H9 (cell line): ENCODE measurements around the gene IFFO2. TPM values are rescaled to one million over a fixed set of nuclear protein-coding genes. Genes with fewer than 3 reads are reported as not detected.

Source experiments
- DNase-seq: peaks from one replicate; pipeline ENCODE4 v3.0.0-alpha.2; 2017
- H2AFZ ChIP-seq: one replicate; pipeline ENCODE4 v1.6.1; 2013; ENCODE audit warnings: mild to moderate bottlenecking, low read length, control low read depth, moderate library complexity
- H2AK5ac ChIP-seq: 2 replicates; pipeline ENCODE4 v1.6.1; 2013; ENCODE audit warnings: low read length, control low read depth, mixed read lengths; ENCODE audit not compliant: insufficient read length
- H2BK120ac ChIP-seq: one replicate; pipeline ENCODE4 v1.6.1; 2013; ENCODE audit warnings: low read depth, mild to moderate bottlenecking, low read length, control low read depth, inconsistent platforms; ENCODE audit not compliant: poor library complexity, severe bottlenecking
- H2BK12ac ChIP-seq: 2 replicates; pipeline ENCODE4 v1.6.1; 2013; ENCODE audit warnings: low read length, control low read depth, mixed read lengths, low read depth; ENCODE audit not compliant: insufficient read length
- H2BK15ac ChIP-seq: 2 replicates; pipeline ENCODE4 v1.6.1; 2013; ENCODE audit warnings: low read depth, low read length, control low read depth
- H2BK20ac ChIP-seq: one replicate; pipeline ENCODE4 v1.6.1; 2013; ENCODE audit warnings: low read depth, mild to moderate bottlenecking, low read length, control low read depth, inconsistent platforms; ENCODE audit not compliant: poor library complexity, severe bottlenecking
- H2BK5ac ChIP-seq: 2 replicates; pipeline ENCODE4 v1.6.1; 2013; ENCODE audit warnings: low read length, control low read depth, mixed read lengths; ENCODE audit not compliant: insufficient read length
- H3K14ac ChIP-seq: 2 replicates; pipeline ENCODE4 v1.6.1; 2013; ENCODE audit warnings: low read length, control low read depth; ENCODE audit not compliant: insufficient read depth
- H3K18ac ChIP-seq: 2 replicates; pipeline ENCODE4 v1.6.1; 2013; ENCODE audit warnings: low read depth, mild to moderate bottlenecking, mixed read lengths, low read length, control low read depth; ENCODE audit not compliant: insufficient read length
- H3K23ac ChIP-seq: 2 replicates; pipeline ENCODE4 v1.6.1; 2013; ENCODE audit warnings: low read length, control low read depth, mixed read lengths, low read depth; ENCODE audit not compliant: insufficient read length
- H3K23me2 ChIP-seq: 2 replicates; pipeline ENCODE4 v1.6.1; 2013; ENCODE audit warnings: low read depth, mild to moderate bottlenecking, mixed read lengths, low read length, control low read depth; ENCODE audit not compliant: insufficient read length, poor library complexity, severe bottlenecking
- H3K27ac ChIP-seq: 2 replicates; pipeline ENCODE4 v1.5.1; 2013; ENCODE audit warnings: low read length, control low read depth, mixed read lengths, low read depth; ENCODE audit not compliant: insufficient read length
- H3K27me3 ChIP-seq: 2 replicates; pipeline ENCODE4 v1.6.1; 2013; ENCODE audit warnings: low read length, control low read depth, inconsistent platforms; ENCODE audit not compliant: insufficient read depth
- H3K4ac ChIP-seq: 2 replicates; pipeline ENCODE4 v1.6.1; 2013; ENCODE audit warnings: low read depth, mild to moderate bottlenecking, control low read depth, inconsistent platforms, low read length, moderate library complexity
- H3K4me1 ChIP-seq: 2 replicates; pipeline ENCODE4 v1.6.1; 2013; ENCODE audit warnings: low read length, control low read depth, inconsistent platforms; ENCODE audit not compliant: insufficient read depth
- H3K4me2 ChIP-seq: 2 replicates; pipeline ENCODE4 v1.6.1; 2013; ENCODE audit warnings: low read length, control low read depth, mixed read lengths; ENCODE audit not compliant: insufficient read length, insufficient read depth
- H3K56ac ChIP-seq: 2 replicates; pipeline ENCODE4 v1.6.1; 2013; ENCODE audit warnings: low read depth, mild to moderate bottlenecking, mixed read lengths, low read length, control low read depth; ENCODE audit not compliant: insufficient read length
- H3K79me1 ChIP-seq: 2 replicates; pipeline ENCODE4 v1.6.1; 2013; ENCODE audit warnings: low read depth, mild to moderate bottlenecking, moderate library complexity, low read length, control low read depth, inconsistent platforms; ENCODE audit not compliant: insufficient read depth, poor library complexity, severe bottlenecking
- H3K79me2 ChIP-seq: 2 replicates; pipeline ENCODE4 v1.6.1; 2013; ENCODE audit warnings: low read length, control low read depth, inconsistent platforms; ENCODE audit not compliant: insufficient read depth
- H3K9ac ChIP-seq: 2 replicates; pipeline ENCODE4 v1.6.1; 2013; ENCODE audit warnings: low read length, control low read depth, mixed read lengths; ENCODE audit not compliant: insufficient read length; ENCODE audit errors: extremely low read depth
- H3K9me3 ChIP-seq: one replicate; pipeline ENCODE4 v1.6.1; 2013; ENCODE audit warnings: low read depth, low read length, inconsistent platforms; ENCODE audit not compliant: control insufficient read depth
- H3T11ph ChIP-seq: one replicate; pipeline ENCODE4 v1.6.1; 2013; ENCODE audit warnings: mild to moderate bottlenecking, low read length, control low read depth, inconsistent platforms
- H4K20me1 ChIP-seq: one replicate; pipeline ENCODE4 v1.6.1; 2013; ENCODE audit not compliant: control insufficient read depth, insufficient read length, insufficient read depth
- H4K5ac ChIP-seq: 2 replicates; pipeline ENCODE4 v1.6.1; 2013; ENCODE audit warnings: low read depth, mild to moderate bottlenecking, mixed read lengths, low read length, control low read depth; ENCODE audit not compliant: insufficient read length
- H4K8ac ChIP-seq: replicated peaks from 2 replicates; pipeline ENCODE4 v1.6.1; 2013; ENCODE audit warnings: low read length, control low read depth, mixed read lengths, low read depth; ENCODE audit not compliant: insufficient read length
- H4K91ac ChIP-seq: 2 replicates; pipeline ENCODE4 v1.6.1; 2013; ENCODE audit warnings: low read depth, mild to moderate bottlenecking, moderate library complexity, mixed read lengths, low read length, control low read depth; ENCODE audit not compliant: insufficient read length
- H3K27ac Mint-ChIP-seq, 3 experiments: 2 replicates in 2 of 3; 3 replicates in 1 of 3; pipeline ENCODE4 v1.8.0; 2020 to 2021; ENCODE audit warnings: mixed read lengths in 3 of 3, mild to moderate bottlenecking in 1 of 3, moderate library complexity in 1 of 3
- H3K27me3 Mint-ChIP-seq: 2 replicates; pipeline ENCODE4 v1.8.0; 2021; ENCODE audit warnings: low read depth, mild to moderate bottlenecking, moderate library complexity, mixed read lengths
- H3K36me3 Mint-ChIP-seq, 3 experiments: 2 replicates in 2 of 3; 3 replicates in 1 of 3; pipeline ENCODE4 v1.8.0; 2020 to 2021; ENCODE audit warnings: low read depth in 3 of 3, mixed read lengths in 3 of 3; ENCODE audit not compliant: insufficient read depth in 1 of 3
- H3K4me1 Mint-ChIP-seq, 2 experiments: 2 replicates each; pipeline ENCODE4 v1.8.0; 2020; ENCODE audit warnings: mixed read lengths in 2 of 2
- H3K4me3 Mint-ChIP-seq, 2 experiments: 2 replicates in 1 of 2; 3 replicates in 1 of 2; pipeline ENCODE4 v1.8.0; 2020 to 2021; ENCODE audit warnings: mild to moderate bottlenecking in 2 of 2, mixed read lengths in 2 of 2, moderate library complexity in 1 of 2
- H3K9me3 Mint-ChIP-seq, 2 experiments: 2 replicates in 1 of 2; 3 replicates in 1 of 2; pipeline ENCODE4 v1.8.0; 2020; ENCODE audit warnings: mild to moderate bottlenecking in 2 of 2, mixed read lengths in 2 of 2, moderate library complexity in 1 of 2
- CTCF ChIP-seq: fragments of 200-600 bp; sonication (generic); conservative IDR thresholded peaks from 3 replicates; pipeline ENCODE4 v1.8.0; 2021; ENCODE audit warnings: antibody characterized with exemption, mild to moderate bottlenecking
- WGBS: extraction: QIAGEN DNeasy Blood & Tissue Kit; methylation state at CpG from one replicate; pipeline ENCODE4 v1.1.7; 2013; ENCODE audit warnings: missing lambda C conversion rate, low lambda C conversion rate, mixed read lengths; ENCODE audit not compliant: insufficient read length; ENCODE audit errors: extremely low coverage; 5-methylcytosine and 5-hydroxymethylcytosine counted together
- total RNA-seq: library from RNA; stranded (reverse); gene quantifications from 2 replicates; pipeline ENCODE4 v1.2.1, GENCODE V29; 2021

IFFO2 gene
- total RNA-seq, 1 experiment from 2014 or later: 3.6 TPM

GRCh38 chr1:18859560-18859959 is 96.9 kb downstream of the IFFO2 start, which contains the start of gene TAS1R2:
Gene TAS1R2 (minus strand): TSS chr1:18859660. CDS start chr1:18859660, 0 bp downstream.
- Histone ChIP-seq H2BK12ac (no peak within 1 kb of the TSS), H3K9ac (no peak within 1 kb of the TSS), H4K20me1 (no peaks in the 10 kb centered on the region), H3K79me2 (no peaks in the 10 kb centered on the region), H3K18ac (no peak within 1 kb of the TSS), H2BK5ac (no peak within 1 kb of the TSS), H3K23ac (no peak within 1 kb of the TSS), H3K23me2 (no peaks in the 10 kb centered on the region), H2BK15ac (no peak within 1 kb of the TSS), H3K4me2 (no peak within 1 kb of the TSS), H4K5ac (no peak within 1 kb of the TSS), H3K14ac (no peak within 1 kb of the TSS), H3K4me1 (no peaks in the 10 kb centered on the region), H2BK120ac (no peak within 1 kb of the TSS), H3K27ac (no peak within 1 kb of the TSS), H3K79me1 (no peaks in the 10 kb centered on the region), H3K9me3 (no peaks in the 10 kb centered on the region), H2AFZ (no peak within 1 kb of the TSS), H4K8ac (no peak within 1 kb of the TSS), H3K56ac (no peak within 1 kb of the TSS), H2AK5ac (no peak within 1 kb of the TSS), H3K27me3 (no peaks in the 10 kb centered on the region; the same call in 1 of the 2 replicates), H4K91ac (no peak within 1 kb of the TSS), H3T11ph (no peak within 1 kb of the TSS), H2BK20ac (no peak within 1 kb of the TSS), H3K4ac (no peak within 1 kb of the TSS)
- no CpG with 5 or more reads among the region's 4 CpGs for WGBS
- Mint-ChIP-seq H3K4me3 (no peak within 1 kb of the TSS), H3K27ac (no peak within 1 kb of the TSS), H3K36me3 (no peaks in the 10 kb centered on the region), H3K27me3 (peaks cover 30% of the 10 kb centered on the region), H3K4me1 (no peaks in the 10 kb centered on the region), H3K9me3 (no peaks in the 10 kb centered on the region)
- no peak for TF ChIP-seq CTCF
- DNase-seq: no peak
